Mesodermal cell (in vitro differentiated cells): ENCODE results near the gene LARGE1.

Source experiments
- H3K27ac ChIP-seq: 2 replicates; pipeline ENCODE4 v1.7.0; 2013; ENCODE audit warnings: mild to moderate bottlenecking, low read depth, low read length, moderate library complexity; ENCODE audit not compliant: severe bottlenecking
- H3K36me3 ChIP-seq: 2 replicates; pipeline ENCODE4 v1.7.1; 2013; ENCODE audit warnings: mild to moderate bottlenecking, low read length, moderate library complexity; ENCODE audit not compliant: control insufficient read depth, insufficient read depth
- H3K4me1 ChIP-seq: one replicate; pipeline ENCODE4 v1.7.1; 2013; ENCODE audit warnings: mild to moderate bottlenecking, low read length; ENCODE audit not compliant: insufficient read depth, control insufficient read depth, poor library complexity, severe bottlenecking
- H3K4me3 ChIP-seq: 2 replicates; pipeline ENCODE4 v1.7.0; 2013; ENCODE audit warnings: low read length, control low read depth, mild to moderate bottlenecking; ENCODE audit not compliant: insufficient read depth, poor library complexity, severe bottlenecking; ENCODE audit errors: extremely low read depth
- H3K9me3 ChIP-seq: 2 replicates; pipeline ENCODE4 v1.7.1; 2013; ENCODE audit warnings: mild to moderate bottlenecking, low read length, moderate library complexity; ENCODE audit not compliant: control insufficient read depth
- WGBS, 2 experiments: methylation state at CpG; one replicate each; pipeline ENCODE4 v1.1.5; 2013; ENCODE audit warnings: missing lambda C conversion rate in 2 of 2; ENCODE audit not compliant: insufficient coverage in 2 of 2; 5-methylcytosine and 5-hydroxymethylcytosine counted together

LARGE1 gene

GRCh38 chr22:33487041-33487716 is 433.1 kb downstream of the LARGE1 start:
- no peaks in the 10 kb centered on the region for H3K9me3 ChIP-seq
- WGBS, 2 experiments: 90 to 92% methylated on average over 5 of the region's 6 CpGs

GRCh38 chr22:33481550-33481949 is 438.7 kb downstream of the LARGE1 start:
- Histone ChIP-seq H3K36me3 (no peaks in the 10 kb centered on the region), H3K27ac (no peak overlapping the region), H3K4me1 (peaks cover 12% of the 10 kb centered on the region), H3K4me3 (no peak overlapping the region), H3K9me3 (no peaks in the 10 kb centered on the region)
- 87 to 92% methylated on average over 5 of the region's 5 CpGs for WGBS, 2 experiments

More at GRCh38 chr22:33487041-33487716, 433.1 kb downstream of the LARGE1 start:
- no peak overlapping the region for H3K27ac ChIP-seq
- no peaks in the 10 kb centered on the region for H3K36me3 ChIP-seq
- no peak overlapping the region for H3K4me3 ChIP-seq
- H3K4me1 ChIP-seq: no peaks in the 10 kb centered on the region

GRCh38 chr22:33477120-33478111 is 442.9 kb downstream of the LARGE1 start:
- H3K9me3 ChIP-seq: no peaks in the 10 kb centered on the region
- no peak overlapping the region for H3K4me3 ChIP-seq
- peak overlapping the region; percentile 33 for H3K27ac ChIP-seq
- no peaks in the 10 kb centered on the region for H3K36me3 ChIP-seq
- H3K4me1 ChIP-seq: peaks cover 12% of the 10 kb centered on the region
- WGBS, 2 experiments: 85 to 89% methylated on average over 8 to 13 of the region's 13 CpGs

GRCh38 chr22:33476716-33477115 is 443.6 kb downstream of the LARGE1 start:
- H3K4me1 ChIP-seq: peaks cover 12% of the 10 kb centered on the region

GRCh38 chr22:33476206-33476605 is 444.1 kb downstream of the LARGE1 start:
- no peaks in the 10 kb centered on the region for H3K36me3 ChIP-seq
- H3K27ac ChIP-seq: no peak overlapping the region
- H3K4me1 ChIP-seq: peaks cover 12% of the 10 kb centered on the region
- H3K4me3 ChIP-seq: no peak overlapping the region
- WGBS, 2 experiments: 65 to 79% methylated on average over 3 to 4 of the region's 4 CpGs
- H3K9me3 ChIP-seq: no peaks in the 10 kb centered on the region

More at GRCh38 chr22:33476716-33477115, 443.6 kb downstream of the LARGE1 start:
- Histone ChIP-seq H3K4me3 (no peak overlapping the region), H3K36me3 (no peaks in the 10 kb centered on the region), H3K27ac (peak overlapping the region; percentile 33), H3K9me3 (no peaks in the 10 kb centered on the region)
- 60 to 67% methylated on average over 13 of the region's 13 CpGs for WGBS, 2 experiments

GRCh38 chr22:33474587-33474986 is 445.7 kb downstream of the LARGE1 start:
- Histone ChIP-seq H3K27ac (no peak overlapping the region), H3K4me3 (no peak overlapping the region), H3K4me1 (peaks cover 12% of the 10 kb centered on the region), H3K36me3 (no peaks in the 10 kb centered on the region), H3K9me3 (no peaks in the 10 kb centered on the region)
- WGBS, 2 experiments: 100% methylated on average over 1 of the region's 1 CpG; no CpG with 5 or more reads in 1 of the 2 experiments

- Histone ChIP-seq H3K4me3 (no peak overlapping the region), H3K9me3 (no peaks in the 10 kb centered on the region), H3K36me3 (no peaks in the 10 kb centered on the region), H3K27ac (no peak overlapping the region), H3K4me1 (peaks cover 9% of the 10 kb centered on the region)
- 83 to 92% methylated on average over 6 of the region's 9 CpGs for WGBS, 2 experiments
Observed at GRCh38 chr22:33472462-33473344, 447.6 kb downstream of the LARGE1 start.

- Histone ChIP-seq H3K4me1 (no peaks in the 10 kb centered on the region), H3K36me3 (peaks cover 3% of the 10 kb centered on the region), H3K4me3 (no peak overlapping the region), H3K9me3 (no peaks in the 10 kb centered on the region), H3K27ac (no peak overlapping the region)
- 87 to 91% methylated on average over 4 to 6 of the region's 6 CpGs for WGBS, 2 experiments
Observed at GRCh38 chr22:33470456-33470855, 449.8 kb downstream of the LARGE1 start.

GRCh38 chr22:33467620-33468095 is 452.6 kb downstream of the LARGE1 start:
- WGBS, 2 experiments: 90 to 91% methylated on average over 4 of the region's 5 CpGs
- Histone ChIP-seq H3K9me3 (no peaks in the 10 kb centered on the region), H3K36me3 (peaks cover 3% of the 10 kb centered on the region), H3K27ac (no peak overlapping the region), H3K4me1 (no peaks in the 10 kb centered on the region), H3K4me3 (no peak overlapping the region)

GRCh38 chr22:33467080-33467479 is 453.2 kb downstream of the LARGE1 start:
- Histone ChIP-seq H3K9me3 (peaks cover 3% of the 10 kb centered on the region), H3K36me3 (peaks cover 3% of the 10 kb centered on the region), H3K27ac (no peak overlapping the region), H3K4me3 (no peak overlapping the region), H3K4me1 (no peaks in the 10 kb centered on the region)
- 88 to 100% methylated on average over 1 to 2 of the region's 2 CpGs for WGBS, 2 experiments
